ENCODE measurements around the gene DDOST.

The DDOST gene

GRCh38 chr1:20661207-20662109, at the start of gene DDOST:
TSS of gene DDOST (minus strand) at chr1:20661369. CDS start at chr1:20661350, 19 bp downstream.
- DNase-seq: peak; percentile 99

DNA sequence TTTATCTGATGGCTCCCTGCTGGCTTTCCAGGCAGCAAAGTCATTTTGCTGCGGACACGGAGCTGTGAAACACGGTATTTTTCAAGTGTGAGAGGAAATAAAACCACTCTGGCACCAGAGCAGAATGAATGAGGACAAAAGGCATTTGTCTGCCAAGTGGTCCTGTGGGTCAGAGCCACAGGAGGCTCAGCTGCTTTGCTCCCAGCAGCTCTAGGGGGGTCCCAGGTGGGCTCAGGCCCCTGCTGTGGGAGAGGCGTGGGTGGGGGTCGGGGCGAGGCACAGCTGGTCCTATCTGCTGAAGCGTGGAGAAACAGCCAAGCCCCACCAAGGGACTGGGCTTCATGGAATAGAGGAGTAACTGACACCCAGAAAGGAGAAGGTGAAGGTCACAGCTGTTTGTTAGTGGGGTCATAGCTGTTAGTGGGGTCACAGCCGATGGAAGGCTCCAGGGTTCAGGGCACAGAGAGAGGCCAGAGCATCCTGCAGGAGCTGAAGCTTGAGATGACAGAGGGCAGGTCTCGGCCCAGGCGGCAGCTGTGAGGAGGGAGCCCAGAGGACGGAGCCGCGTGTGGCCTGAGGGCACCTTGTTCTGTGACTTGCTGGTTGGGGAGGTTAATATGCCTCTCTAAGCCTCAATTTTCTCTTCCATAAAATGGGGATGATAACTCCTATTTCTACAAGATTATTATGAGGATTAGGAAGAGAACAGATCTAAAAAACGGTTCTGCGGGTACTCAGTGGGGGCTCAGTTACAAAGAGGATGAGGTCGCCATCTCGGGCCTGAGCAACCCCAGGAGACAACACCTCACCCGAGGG, 49.5 kb upstream of the DDOST start:
- DNase-seq: no peak

DNA sequence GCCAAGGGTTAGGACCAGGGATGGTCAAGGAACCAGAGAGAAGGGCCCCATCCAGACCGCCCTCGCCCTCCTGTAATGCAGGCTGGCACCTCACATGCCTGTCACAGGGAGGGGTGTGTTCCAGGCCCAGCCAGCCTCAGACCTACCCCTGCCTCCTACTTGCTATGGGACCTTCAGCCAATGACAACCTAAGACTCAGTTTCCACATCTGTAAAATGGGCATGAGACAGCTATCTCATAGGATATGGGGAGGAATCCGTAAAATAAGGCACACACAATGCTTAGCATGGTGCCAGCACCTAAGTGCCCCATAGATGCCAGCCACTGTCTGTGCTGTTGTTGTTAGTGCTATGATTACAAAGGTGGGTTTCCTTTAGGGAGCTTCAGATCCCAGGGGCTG, 48.7 kb upstream of the DDOST start:
- no peak for DNase-seq

GRCh38 chr1:20708891-20709290, 47.7 kb upstream of the DDOST start:
- DNase-seq: no peak

- DNase-seq: no peak
Measured at GRCh38 chr1:20708057-20708456, 46.9 kb upstream of the DDOST start.

- no peak for DNase-seq
Measured at GRCh38 chr1:20706841-20707240, 45.7 kb upstream of the DDOST start.

- DNase-seq: no peak
Measured at GRCh38 chr1:20705203-20705755, 44.1 kb upstream of the DDOST start.

DNA sequence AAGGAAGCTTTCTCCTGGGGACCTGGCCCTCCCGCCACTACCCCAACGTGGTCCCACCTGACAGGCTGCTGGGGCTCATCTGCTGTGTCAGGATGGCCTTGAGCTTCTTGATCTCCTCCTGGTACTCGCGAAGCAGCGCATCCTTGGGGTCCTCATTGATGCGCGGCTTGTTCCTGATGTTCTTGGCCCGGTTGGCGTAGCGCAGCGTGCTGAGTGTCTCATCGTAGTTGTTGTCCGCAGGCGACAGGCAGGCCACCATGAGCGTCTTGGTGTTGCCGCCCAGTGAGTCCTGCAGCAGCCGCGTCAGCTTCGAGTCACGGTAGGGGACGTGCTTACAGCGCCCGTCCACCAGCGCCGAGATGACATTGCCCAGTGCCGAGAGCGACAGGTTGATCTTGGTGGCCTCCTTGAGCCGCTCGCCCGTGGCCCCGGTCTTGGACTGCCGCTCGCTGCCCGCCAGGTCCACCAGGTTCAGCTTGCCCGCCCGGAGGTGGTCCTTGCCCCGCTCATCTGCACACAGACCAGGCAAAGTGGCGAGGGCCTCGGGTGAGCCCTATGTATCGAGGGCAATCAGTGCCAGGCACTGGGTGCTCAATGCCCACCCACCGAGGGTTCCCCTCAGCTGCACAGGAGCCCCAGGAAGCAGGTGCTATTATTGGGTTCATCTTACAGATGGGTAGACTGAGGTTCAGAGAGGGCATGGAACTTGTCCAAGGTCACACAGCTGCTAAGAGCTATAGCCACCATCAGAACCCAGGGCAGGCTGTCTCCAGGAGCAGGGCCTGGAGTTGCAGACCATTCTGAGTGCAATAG, 43.4 kb upstream of the DDOST start:
- DNase-seq: no peak

DNA sequence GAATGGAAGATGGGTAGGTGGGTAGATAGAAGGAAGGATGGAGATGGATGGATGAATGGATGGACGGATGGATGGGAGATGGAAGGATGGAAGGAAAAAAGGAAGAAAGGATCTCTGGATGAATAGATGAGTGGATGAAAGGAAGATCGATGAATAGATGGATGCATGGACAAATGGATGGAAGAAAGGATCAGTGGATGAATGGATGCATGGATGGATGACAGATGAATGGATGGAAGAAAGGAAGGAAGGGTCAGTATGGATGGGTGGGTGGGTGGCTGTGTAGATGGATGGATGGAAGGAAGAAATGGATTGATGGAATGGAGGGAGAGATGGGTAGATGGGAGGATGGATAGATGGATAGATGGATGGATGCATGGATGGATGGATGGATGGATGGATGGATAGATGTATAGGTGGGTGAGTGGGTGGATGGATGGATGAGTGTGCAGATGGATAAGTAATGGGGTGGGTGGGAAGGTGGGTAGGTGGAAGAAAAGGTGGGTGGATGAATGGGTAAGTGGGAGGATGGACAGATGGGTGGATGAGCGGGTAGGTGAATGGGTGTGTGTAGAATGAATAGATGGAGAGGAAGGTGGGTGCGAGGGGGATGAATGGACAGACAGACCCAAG, 42.1 kb upstream of the DDOST start:
- no peak for DNase-seq

GRCh38 chr1:20702416-20702815, 41.2 kb upstream of the DDOST start:
- DNase-seq: no peak

GRCh38 chr1:20701847-20702246, 40.7 kb upstream of the DDOST start:
- DNase-seq: no peak

DNA sequence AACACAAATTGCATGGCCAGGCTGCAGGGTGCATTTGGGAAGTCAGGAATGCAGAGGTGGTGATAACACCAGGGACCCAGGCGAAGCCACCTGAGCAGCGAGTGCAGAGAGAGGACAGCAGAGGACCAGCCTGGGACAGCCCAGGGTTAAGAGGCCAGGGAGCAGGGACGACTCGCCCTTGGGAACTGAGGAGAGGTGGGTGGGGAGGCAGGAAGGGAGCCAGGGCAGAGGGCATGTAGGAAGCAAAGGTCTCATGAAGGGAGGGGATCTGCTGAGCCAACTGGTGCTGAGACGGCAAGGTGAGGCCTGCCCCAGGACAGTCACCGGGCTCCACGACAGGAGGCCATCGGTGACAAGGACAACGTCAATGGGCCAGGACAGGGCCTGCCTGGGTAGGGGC, 40.3 kb upstream of the DDOST start:
- no peak for DNase-seq

DNA sequence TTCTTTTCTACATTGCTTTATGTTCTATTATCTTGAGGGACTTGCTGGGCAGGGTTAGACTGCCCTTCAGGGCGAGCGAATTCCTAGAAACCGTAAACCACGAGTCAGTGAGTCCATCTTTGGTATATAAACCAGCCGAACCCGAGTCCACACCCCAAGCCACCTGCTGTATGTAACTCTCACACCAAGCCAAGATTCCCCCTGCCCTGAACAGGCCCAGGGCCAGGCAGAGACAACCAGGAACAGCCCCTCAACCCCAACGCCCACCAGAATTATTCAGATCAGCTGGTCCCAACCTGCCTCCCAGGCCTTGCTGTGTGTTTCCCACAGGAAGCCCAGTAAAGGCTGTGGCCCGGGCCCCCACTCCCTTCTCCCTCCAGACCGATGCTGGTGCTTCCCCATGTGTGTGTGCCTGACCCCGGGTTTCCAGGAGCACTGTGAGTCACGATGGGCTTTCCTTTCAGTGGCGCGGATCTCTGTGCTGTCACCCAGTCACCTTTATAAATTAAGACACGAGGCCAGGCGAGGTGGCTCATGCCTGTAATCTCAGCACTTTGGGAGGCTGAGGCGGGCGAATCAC, 39.6 kb upstream of the DDOST start:
- no peak for DNase-seq

GRCh38 chr1:20699558-20699957, 38.4 kb upstream of the DDOST start:
- DNase-seq: no peak

- no peak for DNase-seq
Measured at GRCh38 chr1:20698195-20698910, 37.2 kb upstream of the DDOST start.

DNA sequence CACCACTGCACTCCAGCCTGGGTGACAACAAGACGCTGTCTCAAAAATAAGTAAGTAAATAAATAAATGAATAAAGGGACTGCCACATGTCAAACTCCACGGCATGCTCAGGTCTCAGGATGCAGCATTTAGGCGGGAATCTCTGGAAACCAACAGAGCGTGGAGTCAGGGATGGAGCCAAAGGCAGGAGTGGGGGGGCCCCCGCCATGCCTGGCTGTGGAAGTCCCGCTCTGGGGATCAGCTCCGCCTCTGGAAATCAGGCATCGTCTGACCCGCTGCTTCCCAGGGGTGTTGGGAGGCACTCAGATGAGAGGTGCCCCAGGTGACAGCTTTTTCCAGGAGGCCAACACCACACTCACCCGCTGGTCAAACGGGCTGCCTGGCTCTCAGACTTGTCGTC, 36.4 kb upstream of the DDOST start:
- DNase-seq: no peak

DNA sequence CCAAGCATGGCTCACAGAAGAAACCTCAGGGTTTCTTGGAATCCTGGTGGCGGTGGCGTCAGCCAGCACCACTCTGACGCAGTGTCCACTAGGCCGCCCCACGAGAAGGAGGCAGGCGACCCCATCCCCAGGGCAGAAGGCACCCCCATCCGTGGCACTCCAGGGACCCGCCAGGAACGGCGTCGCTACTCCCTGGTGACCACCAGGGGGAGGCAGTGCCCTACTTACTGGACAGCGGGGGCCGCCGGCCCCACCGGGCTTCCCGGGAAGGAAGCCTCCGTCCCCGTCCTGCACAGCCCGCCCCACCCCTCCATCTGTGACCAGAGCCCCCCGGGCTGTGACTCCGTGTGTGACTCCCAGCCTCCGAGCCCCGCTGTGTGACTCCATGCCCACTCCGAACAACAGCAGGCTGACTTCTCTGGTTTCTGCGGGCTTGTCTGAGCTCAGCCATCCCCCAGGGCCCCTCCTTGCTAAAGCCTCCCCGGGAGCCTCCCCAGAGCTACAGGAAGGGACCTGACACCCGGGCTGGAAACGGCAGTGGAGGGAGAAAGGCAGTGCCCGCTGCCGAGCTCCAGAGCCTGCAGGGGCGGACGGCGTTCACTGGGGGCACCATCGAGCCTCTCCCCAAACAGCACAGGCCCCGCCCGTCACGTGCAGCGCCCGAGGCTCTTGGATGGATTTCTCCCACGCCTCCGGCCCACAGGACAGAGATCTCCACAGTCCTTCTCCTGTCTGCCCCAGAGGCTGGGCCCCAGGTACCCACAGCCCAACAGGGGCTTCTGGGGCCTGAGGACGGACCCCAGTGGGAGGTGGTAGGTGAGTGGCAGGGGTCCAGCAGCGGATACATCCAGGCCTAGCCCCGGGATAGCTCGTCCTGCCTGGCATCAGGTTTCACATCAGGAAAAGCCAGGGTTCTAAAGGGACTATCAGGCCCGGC, 35.5 kb upstream of the DDOST start:
- DNase-seq: peak; percentile 83

DNA sequence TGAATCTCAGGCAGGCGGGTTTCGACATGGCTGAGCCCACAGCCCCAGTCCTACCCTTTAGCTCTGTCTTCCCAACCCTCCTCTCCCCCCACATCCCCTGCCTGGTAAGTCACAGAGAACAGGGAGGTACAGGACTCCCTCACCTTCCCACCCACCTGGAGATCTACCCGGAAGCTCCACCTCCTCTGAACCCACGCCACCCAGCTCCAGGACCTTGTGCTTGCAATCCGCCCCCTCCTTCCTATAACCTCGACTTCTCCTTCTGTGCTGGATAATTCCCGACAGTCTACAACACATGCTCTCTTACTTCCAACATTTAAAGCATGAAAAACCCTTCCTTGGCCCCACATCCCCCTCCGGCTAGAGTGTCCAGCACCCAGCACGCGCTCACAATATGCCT, 34.3 kb upstream of the DDOST start:
- no peak for DNase-seq

DNA sequence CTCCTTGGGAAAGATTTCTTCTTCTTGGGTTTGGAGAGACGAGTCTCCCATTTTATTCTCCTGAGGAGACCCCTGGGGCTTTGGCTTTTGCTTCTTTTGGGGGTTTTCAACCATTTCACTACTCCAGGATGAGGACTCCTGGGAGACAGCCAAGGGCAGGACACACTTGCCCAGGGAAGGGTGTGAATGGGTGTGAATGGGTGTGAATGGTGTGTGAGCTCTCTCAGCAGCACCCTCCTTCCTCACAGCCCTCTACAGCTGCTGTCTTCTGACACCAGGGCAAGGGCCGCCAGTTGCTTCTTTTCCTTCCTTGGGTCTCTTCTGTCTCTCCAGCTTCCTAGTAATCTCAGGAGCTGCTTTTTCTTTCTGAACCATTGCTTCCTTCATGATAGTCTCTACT, 32.5 kb upstream of the DDOST start:
- no peak for DNase-seq

- DNase-seq: no peak
Measured at GRCh38 chr1:20691872-20692271, 30.7 kb upstream of the DDOST start.

Measured in MV-4-11 (cell line).